Uterus (tissue), 2 donors: ENCODE data around the gene XPO5.

Source experiments
- CTCF ChIP-seq, 4 experiments: fragments of 200-600 bp in 2 of 4; fragments of 450-650 bp in 2 of 4; sonication (generic) in 2 of 4; IDR thresholded peaks; one replicate each; pipeline ENCODE4 v1.5.1; 2016 to 2019; ENCODE audit warnings: antibody characterized with exemption in 4 of 4, mild to moderate bottlenecking in 2 of 4, moderate library complexity in 1 of 4
- POLR2A ChIP-seq, 2 donors: fragments of 450-650 bp; IDR thresholded peaks; one replicate each; pipeline ENCODE4 v1.6.1; 2016; ENCODE audit warnings: antibody characterized with exemption in 2 of 2, mild to moderate bottlenecking in 1 of 2, moderate library complexity in 1 of 2

- TF ChIP-seq CTCF (IDR thresholded peaks at IDR 0.05) (no peak), POLR2A (IDR thresholded peaks at IDR 0.05) (no peak)
Observed at GRCh38 chr6:43524483-43524961, 51.3 kb downstream of the XPO5 start.
